GM13977 (cell line): ENCODE results near the gene LRRFIP1.
"Not testable (repeated sequence)": the region's sequence is repeated elsewhere in the genome, so short reads cannot be mapped to it uniquely, and the experiment has no call there.

ENCODE experiments used
- DNase-seq: peaks from one replicate; pipeline ENCODE4 v3.0.0; 2012; ENCODE audit warnings: low spot score
- CTCF ChIP-seq: IDR thresholded peaks from 2 replicates; pipeline ENCODE4 v1.5.1; 2012; ENCODE audit warnings: mild to moderate bottlenecking, control low read depth; ENCODE audit not compliant: insufficient read depth; ENCODE audit errors: extremely low read depth, missing control alignments
- in situ Hi-C: fragments of 300-500 bp; cut with MboI; formaldehyde crosslinking; loops from one replicate; pipeline ENCODE4 v1.12.0; 2022; ENCODE audit warnings: low sequenced_read_pairs, low pct_unique_long_range_greater_than_20kb, mixed read lengths, inconsistent platforms; ENCODE audit not compliant: unreplicated experiment

LRRFIP1 gene

GRCh38 chr2:237758185-237758584 lies 130.8 kb downstream of the LRRFIP1 start:
- in situ Hi-C loops = no loop called here
- TF ChIP-seq CTCF = no peak
- no peak for DNase-seq

- DNase-seq = no peak
- no peak for TF ChIP-seq CTCF
- in situ Hi-C loops = no loop called here
Measured at GRCh38 chr2:237759176-237759575, 131.8 kb downstream of the LRRFIP1 start.

- in situ Hi-C loops = no loop called here
- no peak for TF ChIP-seq CTCF
Measured at GRCh38 chr2:237760506-237761502, 133.4 kb downstream of the LRRFIP1 start.

GRCh38 chr2:237762291-237763182 lies 135.2 kb downstream of the LRRFIP1 start:
- DNase-seq, in situ Hi-C loops: not testable (repeated sequence)

More at GRCh38 chr2:237760506-237761502, 133.4 kb downstream of the LRRFIP1 start:
- DNase-seq = no peak

- in situ Hi-C loops = no loop called here
- DNase-seq = no peak
- no peak for TF ChIP-seq CTCF
Measured at GRCh38 chr2:237763812-237764211, 136.4 kb downstream of the LRRFIP1 start.

- DNase-seq, in situ Hi-C loops: not testable (repeated sequence)
Measured at GRCh38 chr2:237765122-237765521, 137.7 kb downstream of the LRRFIP1 start.

- in situ Hi-C loops = no loop called here
- TF ChIP-seq CTCF = no peak
- no peak for DNase-seq
Measured at GRCh38 chr2:237765875-237766274, 138.5 kb downstream of the LRRFIP1 start.
